Neuronal stem cell (in vitro differentiated cells): ENCODE measurements around the gene TBX2.

Source experiments
- DNase-seq: peaks from one replicate; pipeline ENCODE4 v3.0.0-alpha.2; 2013; ENCODE audit warnings: low spot score
- H2AFZ ChIP-seq: one replicate; pipeline ENCODE4 v1.6.1; 2013; ENCODE audit warnings: mild to moderate bottlenecking, low read length, inconsistent platforms
- H2AK5ac ChIP-seq: 2 replicates; pipeline ENCODE4 v1.6.1; 2013; ENCODE audit warnings: low read depth, mild to moderate bottlenecking, inconsistent platforms, low read length, moderate library complexity, mixed read lengths
- H2BK120ac ChIP-seq: 2 replicates; pipeline ENCODE4 v1.6.1; 2013; ENCODE audit warnings: low read depth, mild to moderate bottlenecking, inconsistent platforms, low read length, moderate library complexity, mixed read lengths
- H2BK12ac ChIP-seq: one replicate; pipeline ENCODE4 v1.6.1; 2013; ENCODE audit warnings: low read length, inconsistent platforms
- H2BK15ac ChIP-seq: 2 replicates; pipeline ENCODE4 v1.6.1; 2013; ENCODE audit warnings: mild to moderate bottlenecking, low read length, inconsistent platforms, mixed read lengths
- H2BK5ac ChIP-seq: one replicate; pipeline ENCODE4 v1.6.1; 2013; ENCODE audit warnings: inconsistent platforms, mild to moderate bottlenecking, low read length, moderate library complexity
- H3K14ac ChIP-seq: one replicate; pipeline ENCODE4 v1.6.1; 2013; ENCODE audit warnings: low read length, inconsistent platforms
- H3K18ac ChIP-seq: 2 replicates; pipeline ENCODE4 v1.6.1; 2013; ENCODE audit warnings: low read length, inconsistent platforms
- H3K23ac ChIP-seq: 2 replicates; pipeline ENCODE4 v1.6.1; 2013; ENCODE audit warnings: low read depth, mild to moderate bottlenecking, mixed read lengths, low read length, inconsistent platforms; ENCODE audit not compliant: poor library complexity
- H3K27ac ChIP-seq: replicated peaks from 3 replicates; pipeline ENCODE4 v1.5.1; 2013; ENCODE audit warnings: low read length, inconsistent platforms
- H3K27me3 ChIP-seq, 3 experiments: 2 replicates each; pipeline ENCODE4 v1.6.1; 2013; ENCODE audit warnings: low read length in 3 of 3, mild to moderate bottlenecking in 2 of 3, inconsistent platforms in 1 of 3, low read depth in 1 of 3, mixed read lengths in 1 of 3, moderate library complexity in 1 of 3; ENCODE audit not compliant: control insufficient read depth in 3 of 3, insufficient read depth in 3 of 3
- H3K36me3 ChIP-seq, 2 donors: replicated peaks in 1 of 2; 2 replicates each; pipeline ENCODE4 v1.6.1; 2013; ENCODE audit warnings: low read length in 2 of 2; ENCODE audit not compliant: control insufficient read depth in 2 of 2, insufficient read depth in 2 of 2
- H3K4ac ChIP-seq: 2 replicates; pipeline ENCODE4 v1.6.1; 2013; ENCODE audit warnings: inconsistent platforms, mild to moderate bottlenecking, low read length, moderate library complexity
- H3K4me1 ChIP-seq, 2 donors: 1 replicate in 1 of 2; 2 replicates in 1 of 2; pipeline ENCODE4 v1.6.1; 2013; ENCODE audit warnings: low read length in 2 of 2, low read depth in 1 of 2; ENCODE audit not compliant: control insufficient read depth in 2 of 2, insufficient read depth in 1 of 2
- H3K4me2 ChIP-seq: one replicate; pipeline ENCODE4 v1.6.1; 2013; ENCODE audit warnings: mild to moderate bottlenecking, low read length, inconsistent platforms; ENCODE audit not compliant: insufficient read depth, poor library complexity, severe bottlenecking
- H3K4me3 ChIP-seq, 2 donors: 2 replicates each; pipeline ENCODE4 v1.5.1; 2013; ENCODE audit warnings: low read length in 2 of 2, mild to moderate bottlenecking in 2 of 2, inconsistent platforms in 1 of 2, moderate library complexity in 1 of 2
- H3K79me1 ChIP-seq: one replicate; pipeline ENCODE4 v1.6.1; 2013; ENCODE audit warnings: low read depth, mild to moderate bottlenecking, inconsistent platforms, low read length, moderate library complexity
- H3K9ac ChIP-seq: one replicate; pipeline ENCODE4 v1.6.1; 2013; ENCODE audit warnings: mild to moderate bottlenecking, low read depth, low read length, inconsistent platforms; ENCODE audit not compliant: poor library complexity
- H3K9me3 ChIP-seq, 2 donors: replicated peaks in 1 of 2; 2 replicates each; pipeline versions ENCODE3 to v1.6.1; 2013; ENCODE audit warnings: low read length in 2 of 2, mild to moderate bottlenecking in 2 of 2, inconsistent platforms in 1 of 2, low read depth in 1 of 2, mixed read lengths in 1 of 2, moderate library complexity in 1 of 2; ENCODE audit not compliant: control insufficient read depth in 2 of 2, insufficient read depth in 1 of 2
- H4K8ac ChIP-seq: one replicate; pipeline ENCODE4 v1.6.1; 2013; ENCODE audit warnings: low read depth, mild to moderate bottlenecking, inconsistent platforms, low read length, moderate library complexity
- H4K91ac ChIP-seq: one replicate; pipeline ENCODE4 v1.6.1; 2013; ENCODE audit warnings: low read length, low read depth, mild to moderate bottlenecking, inconsistent platforms; ENCODE audit not compliant: poor library complexity
- WGBS, 2 donors: extraction: QIAGEN DNeasy Blood & Tissue Kit; methylation state at CpG; one replicate each; pipeline ENCODE4 v1.1.7; 2013; ENCODE audit warnings: missing lambda C conversion rate in 2 of 2, mixed read lengths in 1 of 2; ENCODE audit not compliant: insufficient read length in 2 of 2, insufficient replicate concordance in 1 of 2; ENCODE audit errors: extremely low coverage in 2 of 2; 5-methylcytosine and 5-hydroxymethylcytosine counted together

Gene TBX2

GRCh38 chr17:61423967-61424649 is 24.5 kb downstream of the TBX2 start:
- Histone ChIP-seq H3K4me3 (no peak overlapping the region), H4K8ac (no peak overlapping the region), H3K4ac (no peak overlapping the region), H2BK12ac (no peak overlapping the region), H3K18ac (no peak overlapping the region), H2AK5ac (no peak overlapping the region), H3K4me1 (no peaks in the 10 kb centered on the region), H3K4me2 (no peak overlapping the region), H3K79me1 (no peaks in the 10 kb centered on the region), H3K14ac (no peak overlapping the region), H2BK120ac (no peak overlapping the region), H3K9me3 (no peaks in the 10 kb centered on the region), H3K23ac (no peak overlapping the region), H2AFZ (no peak overlapping the region), H3K27ac (no peak overlapping the region), H2BK5ac (no peak overlapping the region), H3K9ac (no peak overlapping the region), H3K36me3 (no peaks in the 10 kb centered on the region), H3K27me3 (peaks cover 0 to 37% (median 0%) of the 10 kb centered on the region in 3 experiments), H2BK15ac (no peak overlapping the region), H4K91ac (no peak overlapping the region)
- WGBS, 2 donors = no CpG with 5 or more reads among the region's 10 CpGs
- no peak for DNase-seq

GRCh38 chr17:61425682-61426481 is 26.2 kb downstream of the TBX2 start:
- H3K4me2 ChIP-seq = no peak overlapping the region
- H3K18ac ChIP-seq = peak overlapping the region; percentile 11
- H3K36me3 ChIP-seq = no peaks in the 10 kb centered on the region
- H3K27ac ChIP-seq = no peak overlapping the region
- H3K14ac ChIP-seq = no peak overlapping the region
- H2BK15ac ChIP-seq = no peak overlapping the region
- no CpG with 5 or more reads among the region's 11 CpGs for WGBS, 2 donors
- peaks cover 0 to 25% (median 0%) of the 10 kb centered on the region in 3 experiments for H3K27me3 ChIP-seq
- H3K4ac ChIP-seq = no peak overlapping the region
- no peak for DNase-seq
- no peak overlapping the region for H2BK120ac ChIP-seq
- H3K23ac ChIP-seq = peak overlapping the region; percentile 6
- H3K9me3 ChIP-seq = no peaks in the 10 kb centered on the region
- no peak overlapping the region for H4K8ac ChIP-seq
- H2AK5ac ChIP-seq = no peak overlapping the region
- no peak overlapping the region for H2BK12ac ChIP-seq
- no peaks in the 10 kb centered on the region for H3K4me1 ChIP-seq
- no peak overlapping the region for H3K4me3 ChIP-seq
- no peak overlapping the region for H2AFZ ChIP-seq
- H2BK5ac ChIP-seq = no peak overlapping the region
- H3K9ac ChIP-seq = no peak overlapping the region
- H3K79me1 ChIP-seq = no peaks in the 10 kb centered on the region
- H4K91ac ChIP-seq = no peak overlapping the region

- no peaks in the 10 kb centered on the region for H3K36me3 ChIP-seq
- no peak overlapping the region for H3K9ac ChIP-seq
- H4K91ac ChIP-seq = no peak overlapping the region
- H3K9me3 ChIP-seq = no peaks in the 10 kb centered on the region
- H3K4me3 ChIP-seq = no peak overlapping the region
- WGBS, 2 donors = 100% methylated on average over 4 of the region's 10 CpGs; no CpG with 5 or more reads in 1 of the 2 donors
- H3K23ac ChIP-seq = no peak overlapping the region
- H4K8ac ChIP-seq = no peak overlapping the region
- H2BK120ac ChIP-seq = no peak overlapping the region
- no peak overlapping the region for H3K4ac ChIP-seq
- H3K4me2 ChIP-seq = no peak overlapping the region
- H3K27me3 ChIP-seq = peaks cover 0 to 19% (median 0%) of the 10 kb centered on the region in 3 experiments
- no peak overlapping the region for H2BK5ac ChIP-seq
- no peak overlapping the region for H3K14ac ChIP-seq
- no peaks in the 10 kb centered on the region for H3K4me1 ChIP-seq
- H2BK15ac ChIP-seq = no peak overlapping the region
- no peak overlapping the region for H3K18ac ChIP-seq
- no peaks in the 10 kb centered on the region for H3K79me1 ChIP-seq
- DNase-seq = no peak
- no peak overlapping the region for H2AK5ac ChIP-seq
- no peak overlapping the region for H3K27ac ChIP-seq
- H2BK12ac ChIP-seq = no peak overlapping the region
- no peak overlapping the region for H2AFZ ChIP-seq
These were observed 27.1 kb downstream of the TBX2 start for GRCh38 chr17:61426482-61427304.

GRCh38 chr17:61427567-61427966 is 27.9 kb downstream of the TBX2 start:
- Histone ChIP-seq H2AFZ (no peak overlapping the region), H3K4ac (no peak overlapping the region), H3K27me3 (peaks cover 0 to 12% (median 0%) of the 10 kb centered on the region in 3 experiments), H3K4me1 (no peaks in the 10 kb centered on the region), H3K36me3 (no peaks in the 10 kb centered on the region), H2BK15ac (no peak overlapping the region), H3K9me3 (no peaks in the 10 kb centered on the region), H4K8ac (no peak overlapping the region), H4K91ac (no peak overlapping the region), H3K9ac (no peak overlapping the region), H3K14ac (no peak overlapping the region), H2AK5ac (no peak overlapping the region), H3K23ac (no peak overlapping the region), H3K18ac (no peak overlapping the region), H2BK5ac (no peak overlapping the region), H3K79me1 (no peaks in the 10 kb centered on the region), H2BK12ac (no peak overlapping the region), H2BK120ac (no peak overlapping the region), H3K4me2 (no peak overlapping the region), H3K27ac (no peak overlapping the region), H3K4me3 (no peak overlapping the region)
- no peak for DNase-seq
